Stimulated activated CD4-positive, alpha-beta T cell treated with anti-CD3 and anti-CD28 coated beads, Interleukin-1b, Interleukin-23, amount 100 ng/mL, for 1 hour (primary cell): Measurements from ENCODE around the gene SLC12A9.
"Not testable (repeated sequence)": the region's sequence is repeated elsewhere in the genome, so short reads cannot be mapped to it uniquely, and the experiment has no call there.

Experiments
- DNase-seq, 2 donors: peaks; one replicate each; pipeline ENCODE4 v3.0.0-alpha.2; 2020; ENCODE audit warnings: low read depth in 2 of 2

Gene SLC12A9

DNA sequence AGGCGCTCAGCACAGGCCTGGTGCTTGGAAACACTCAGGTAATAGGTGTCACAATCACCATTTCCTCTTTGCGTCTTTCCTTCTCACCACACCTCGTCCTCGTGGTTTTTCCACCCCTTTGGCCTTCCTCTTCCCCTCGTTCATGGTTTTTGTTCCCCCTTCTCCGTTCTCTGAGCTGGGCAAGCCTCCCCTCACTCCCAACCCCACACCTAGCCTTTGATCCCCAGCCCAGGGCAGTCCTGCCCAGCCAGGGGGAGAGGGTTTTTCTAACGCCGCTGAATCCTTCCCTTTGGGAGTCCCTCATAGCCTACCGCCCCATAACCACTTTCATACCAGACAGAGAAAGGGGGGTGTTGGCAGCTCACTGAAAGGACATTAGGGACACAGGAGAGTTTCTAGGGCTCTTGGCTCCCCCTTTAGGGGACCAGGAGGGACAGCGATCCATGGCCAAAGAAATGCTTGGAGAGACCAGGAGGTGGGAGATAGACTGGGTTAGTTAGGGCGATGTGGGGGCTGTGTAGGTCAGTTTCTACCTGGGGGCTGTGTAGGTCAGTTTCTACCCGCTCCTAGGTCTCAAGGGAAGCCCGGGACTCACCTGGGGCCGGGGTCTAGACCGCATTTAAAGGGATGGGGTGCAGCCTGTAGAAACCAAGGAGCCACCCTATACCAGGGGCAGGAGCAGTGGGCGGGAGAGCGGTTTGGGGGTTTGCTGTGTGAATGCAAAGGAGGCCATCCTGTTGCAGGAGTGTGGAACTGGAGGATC is 26.6 kb upstream of the SLC12A9 start:
- DNase-seq: no peak

DNA sequence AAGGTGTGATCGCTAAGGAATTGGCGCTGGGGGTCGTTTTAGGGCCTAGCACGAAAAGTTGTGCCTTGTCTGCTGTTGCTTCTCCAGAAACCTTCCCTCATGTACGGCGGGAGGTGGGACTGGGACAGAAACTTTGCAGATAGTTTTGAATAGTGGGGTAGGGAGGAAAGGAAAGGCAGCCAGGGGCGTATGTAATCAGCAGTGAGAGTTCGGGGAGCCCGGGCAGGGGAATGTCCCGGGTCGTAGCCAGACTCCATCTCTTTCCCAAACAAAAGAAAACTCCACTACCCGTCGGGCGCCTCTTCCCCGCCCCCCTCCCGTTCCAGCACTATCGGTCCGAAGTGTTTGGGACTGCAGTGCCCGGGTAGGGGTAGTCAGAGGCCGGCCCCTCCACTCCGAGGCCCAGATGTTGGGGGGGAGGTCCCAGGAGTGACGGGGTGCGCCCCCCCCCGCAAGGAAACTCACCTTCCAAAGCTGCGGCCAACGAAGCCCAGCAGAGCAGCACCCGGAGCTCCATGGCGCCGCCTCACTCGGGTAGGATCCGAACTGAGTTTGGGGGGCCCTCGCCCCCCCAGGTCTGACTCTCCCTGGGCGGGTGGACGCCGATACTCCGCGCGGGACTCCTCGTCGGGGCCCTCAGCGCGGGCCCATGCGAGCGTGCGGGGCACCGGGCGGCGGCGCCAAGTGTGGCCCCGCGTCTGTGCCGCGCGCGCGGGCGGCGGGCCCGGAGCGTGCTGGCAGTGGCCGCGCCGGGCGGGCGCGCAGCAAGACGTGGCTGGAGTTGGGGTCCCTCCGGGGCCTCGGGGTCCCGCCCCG is 25.8 kb upstream of the SLC12A9 start:
- DNase-seq: no peak

DNA sequence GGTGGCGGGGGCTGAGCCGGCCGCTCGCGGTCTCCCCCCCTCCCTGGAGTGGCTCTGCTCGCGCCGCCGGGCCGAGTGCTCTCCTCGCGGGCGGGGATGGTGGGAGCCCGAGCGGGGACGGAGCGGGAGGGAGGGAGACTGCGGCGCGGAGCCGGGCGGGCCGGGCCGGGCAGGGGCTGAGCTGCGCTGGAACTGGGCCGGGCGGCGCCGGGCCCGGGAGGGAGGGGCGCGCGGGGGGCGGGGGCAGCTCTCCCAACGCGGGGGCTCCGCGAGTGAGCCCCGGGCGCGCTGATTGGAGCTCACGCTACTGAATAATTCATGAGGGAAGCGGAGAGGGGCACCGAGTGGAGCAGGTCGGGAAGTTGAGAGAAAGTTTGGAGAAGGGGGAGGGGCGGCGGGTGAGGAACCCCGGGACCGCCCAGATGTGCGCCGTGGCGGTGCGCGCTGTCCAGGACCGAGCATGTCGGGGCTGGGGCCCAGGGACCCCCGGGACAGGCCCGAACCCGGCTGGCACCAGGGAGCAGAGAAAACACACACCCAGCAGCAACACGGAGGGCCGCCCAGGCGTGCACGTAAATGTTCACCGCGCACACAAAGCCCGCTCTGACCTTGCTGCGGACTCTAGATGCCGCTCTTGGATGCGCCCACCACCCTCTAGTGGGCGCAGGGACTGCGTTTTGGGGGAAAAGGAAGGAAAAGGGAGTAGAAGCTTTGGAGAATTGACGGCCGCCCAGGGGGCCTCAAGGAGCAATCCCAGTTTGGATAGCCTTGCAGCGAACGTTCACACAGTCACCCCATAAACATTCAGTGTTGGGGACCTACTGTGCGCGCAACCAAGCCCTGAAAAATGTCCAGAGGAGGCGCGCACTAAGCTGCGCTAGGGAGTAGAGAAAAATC is 24.9 kb upstream of the SLC12A9 start, which contains the start of gene EPHB4:
Gene EPHB4, minus strand, starts transcription at position 194 of the 897 bp plus-strand sequence. CDS start 493 bp downstream, outside the sequence.
- DNase-seq: no peak

DNA sequence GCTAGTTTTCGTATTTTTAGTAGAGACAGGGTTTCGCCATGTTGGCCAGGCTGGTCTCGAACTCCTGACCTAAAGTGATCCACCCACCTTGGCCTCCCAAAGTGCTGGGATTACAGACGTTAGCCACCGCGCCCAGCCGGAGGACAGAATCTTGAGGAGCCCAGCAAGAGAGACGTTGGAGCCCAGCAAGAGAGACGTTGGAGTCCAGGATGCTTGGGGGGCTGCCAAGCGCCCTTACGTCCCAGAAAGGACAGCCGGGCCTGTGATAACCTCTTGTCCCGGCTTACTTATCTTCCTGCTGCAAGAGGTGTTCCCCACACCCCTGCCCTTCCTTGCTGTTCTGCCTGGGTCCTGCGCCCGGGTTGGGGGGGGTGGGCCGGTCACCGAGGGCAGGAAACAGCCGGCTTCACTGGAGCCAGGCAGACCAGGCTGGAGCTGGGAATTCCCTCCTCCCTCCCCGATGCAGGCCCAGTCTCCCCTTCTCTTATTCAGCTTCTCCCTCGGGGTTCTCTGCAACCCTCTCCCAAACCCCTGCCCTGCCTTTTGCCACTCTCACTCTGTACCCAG is 23.3 kb upstream of the SLC12A9 start:
- DNase-seq: no peak

DNA sequence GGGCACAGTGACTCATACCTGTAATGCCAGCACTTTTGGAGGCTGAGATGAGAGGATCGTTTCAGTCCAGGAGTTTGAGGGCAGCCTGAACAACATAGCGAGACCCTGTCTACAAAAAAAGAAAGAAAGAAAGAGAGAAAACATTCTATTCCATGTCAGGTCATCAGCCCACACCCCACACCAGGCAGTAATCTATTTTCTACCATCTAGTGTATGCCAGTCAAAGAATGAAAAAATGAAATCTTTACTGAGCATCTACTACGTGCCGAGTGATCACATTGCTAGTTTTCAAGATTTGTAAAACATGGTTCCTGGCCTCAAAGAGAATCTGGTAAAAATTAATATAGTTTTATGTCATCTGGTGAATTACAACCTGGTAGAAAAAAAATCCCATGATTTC is 22.1 kb upstream of the SLC12A9 start:
- DNase-seq: no peak

DNA sequence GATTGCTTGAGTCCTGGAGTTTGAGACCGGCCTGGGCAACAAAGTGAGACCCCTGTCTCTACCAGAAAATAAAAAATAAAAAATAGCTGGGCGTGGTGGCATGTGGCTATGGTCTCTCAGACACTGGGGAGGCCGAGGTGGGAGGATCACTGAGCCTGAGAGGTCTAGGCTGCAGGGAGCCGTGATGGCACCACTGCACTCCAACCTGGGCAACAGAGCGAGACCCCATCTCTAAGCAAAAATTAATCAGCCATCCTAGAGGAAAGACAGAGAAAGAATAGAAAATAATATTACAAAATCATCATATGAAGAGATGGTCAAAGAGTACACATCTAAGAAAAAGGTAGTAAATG is 20.3 kb upstream of the SLC12A9 start:
- DNase-seq: no peak

DNA sequence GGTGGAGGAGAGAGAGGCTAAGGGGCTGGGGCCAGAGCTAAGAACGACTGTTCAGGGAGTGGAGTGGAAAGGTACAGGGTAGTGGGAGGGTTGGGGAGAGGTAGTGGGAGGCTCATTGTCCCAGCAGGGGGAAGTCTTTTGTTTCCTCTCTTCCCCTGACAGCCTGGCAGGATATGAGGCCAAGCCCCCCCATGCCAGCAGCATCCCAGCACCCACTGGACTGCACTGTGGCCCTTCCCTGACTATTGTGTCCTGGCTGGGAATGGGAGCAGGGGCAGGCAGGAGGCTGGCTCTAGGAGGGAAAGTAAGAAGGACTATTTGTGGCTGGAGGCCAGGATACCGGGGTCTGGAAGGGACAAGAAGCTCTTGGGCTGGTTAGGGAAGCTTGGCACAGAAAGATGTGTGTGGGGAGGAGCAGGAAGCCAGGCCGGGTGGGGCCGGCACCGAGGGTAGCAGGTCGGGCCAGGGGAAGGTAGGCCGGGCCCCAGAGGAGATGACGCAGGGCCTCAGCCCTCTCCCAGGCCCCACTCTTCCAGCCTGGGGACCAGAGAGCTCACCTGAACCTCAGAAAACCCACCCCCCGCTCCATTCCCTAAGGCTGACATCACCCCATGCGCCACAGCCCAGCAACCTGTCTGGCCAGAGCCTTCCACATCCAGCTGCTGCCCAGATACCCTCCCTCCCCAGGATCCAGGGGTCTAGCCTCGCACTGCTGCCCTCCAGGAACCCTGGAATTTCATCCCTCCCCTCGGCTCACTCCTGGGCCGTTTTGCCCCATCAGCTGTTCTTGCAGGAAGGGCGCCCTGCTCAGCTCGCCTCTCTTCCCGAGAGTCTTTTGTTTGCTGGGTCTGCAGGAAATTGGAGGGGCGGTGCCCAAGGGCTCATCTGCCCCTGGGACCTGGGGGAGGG is 16.4 kb upstream of the SLC12A9 start:
- DNase-seq: no peak

DNA sequence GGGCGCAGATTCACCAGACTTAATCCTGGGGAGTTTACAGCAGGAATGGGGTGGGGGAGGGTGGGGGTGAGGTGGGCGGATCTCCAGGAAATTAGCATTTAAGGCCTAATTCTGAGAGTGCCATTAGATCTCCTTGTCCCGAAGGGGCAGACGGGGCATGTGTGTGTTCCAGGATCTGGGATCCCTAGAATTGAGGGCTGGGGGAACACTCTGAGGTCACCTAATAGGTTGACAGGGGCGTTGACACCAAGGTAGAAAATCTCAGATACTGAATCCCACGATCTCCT is 15.8 kb upstream of the SLC12A9 start:
- DNase-seq: no peak

DNA sequence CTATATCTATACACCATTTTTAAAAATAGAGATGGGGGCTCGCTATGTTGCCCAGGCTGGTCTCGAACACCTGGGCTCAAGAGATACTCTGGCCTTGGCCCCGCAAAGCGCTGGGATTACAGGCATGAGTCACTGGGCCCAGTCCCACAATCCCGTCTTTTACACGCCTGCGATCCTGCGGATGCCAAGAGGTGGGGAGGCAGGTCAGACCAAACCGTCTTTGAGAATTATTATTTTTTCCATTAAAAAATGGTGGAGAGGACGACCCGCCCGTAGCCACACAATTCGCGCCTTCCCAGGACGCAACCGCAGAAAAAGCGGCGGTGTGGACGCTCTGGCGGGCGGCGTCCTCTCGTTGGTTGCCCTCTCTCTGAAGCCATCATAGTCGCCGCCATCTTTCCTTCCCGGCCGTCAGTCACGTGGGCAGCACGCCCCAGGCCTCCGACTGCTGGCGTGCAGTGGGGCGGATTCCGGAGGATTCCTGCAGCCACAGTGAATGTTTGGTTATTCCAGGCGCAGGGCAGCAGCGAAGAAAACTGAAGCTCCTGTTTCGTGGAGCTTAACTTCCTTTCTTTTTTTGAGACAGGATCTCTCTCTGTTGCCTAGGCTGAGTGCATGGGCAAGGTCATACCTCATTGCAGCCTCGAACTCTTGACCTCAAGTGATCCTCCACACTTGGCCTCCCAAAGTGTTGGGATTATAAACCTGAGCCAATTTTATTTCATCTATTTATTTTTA is 15.2 kb upstream of the SLC12A9 start:
- DNase-seq: peak; percentile 42 to 53

DNA sequence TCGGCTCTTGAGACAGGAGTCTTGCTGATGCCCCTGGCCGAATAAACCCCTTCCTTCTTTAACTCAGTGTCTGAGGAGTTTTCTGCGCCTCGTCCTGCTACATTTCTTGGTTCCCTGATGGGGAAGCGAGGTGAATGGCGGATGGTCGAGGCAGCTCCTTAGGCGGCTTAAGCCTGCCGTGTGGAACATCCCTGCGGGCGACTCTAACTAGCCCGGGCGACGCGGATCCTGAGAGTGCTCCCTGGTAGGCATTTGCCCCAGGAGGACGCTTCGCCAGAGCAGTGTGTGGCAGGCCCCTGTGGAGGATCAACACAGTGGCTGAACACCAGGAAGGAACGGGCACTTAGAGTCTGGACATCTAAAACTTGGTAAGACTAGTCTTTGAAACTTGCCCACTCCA is 13.2 kb upstream of the SLC12A9 start:
- no peak for DNase-seq

DNA sequence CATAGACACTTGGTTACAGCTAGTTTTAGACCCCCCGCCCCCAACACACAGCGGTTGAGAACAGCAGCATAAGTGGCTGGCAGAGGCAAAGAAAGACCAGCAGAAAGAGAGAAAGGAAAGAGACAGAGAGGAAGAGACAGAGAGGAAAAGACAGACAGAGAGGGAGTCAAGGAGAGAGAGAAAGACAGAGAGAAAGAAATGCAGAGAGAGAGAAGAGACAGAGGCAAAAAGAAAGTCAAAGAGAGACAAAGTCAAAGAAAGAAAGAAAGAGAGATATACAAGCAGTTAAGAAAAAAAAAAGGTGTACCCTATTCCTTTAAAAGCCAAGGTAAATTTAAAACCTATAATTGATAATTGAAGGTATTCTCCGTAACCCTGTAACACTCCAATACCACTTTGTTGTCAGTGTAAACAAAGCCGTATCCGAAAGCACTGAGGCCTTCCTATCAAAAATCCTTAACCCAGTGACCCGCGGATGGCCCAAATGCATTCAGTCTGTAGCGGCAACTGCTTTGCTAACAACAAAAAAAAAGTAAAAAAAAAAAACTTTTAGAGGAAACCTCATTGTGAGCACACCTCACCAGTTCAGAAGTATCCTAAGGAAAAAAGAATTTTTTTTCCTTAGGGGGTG is 11.9 kb upstream of the SLC12A9 start:
- no peak for DNase-seq

DNA sequence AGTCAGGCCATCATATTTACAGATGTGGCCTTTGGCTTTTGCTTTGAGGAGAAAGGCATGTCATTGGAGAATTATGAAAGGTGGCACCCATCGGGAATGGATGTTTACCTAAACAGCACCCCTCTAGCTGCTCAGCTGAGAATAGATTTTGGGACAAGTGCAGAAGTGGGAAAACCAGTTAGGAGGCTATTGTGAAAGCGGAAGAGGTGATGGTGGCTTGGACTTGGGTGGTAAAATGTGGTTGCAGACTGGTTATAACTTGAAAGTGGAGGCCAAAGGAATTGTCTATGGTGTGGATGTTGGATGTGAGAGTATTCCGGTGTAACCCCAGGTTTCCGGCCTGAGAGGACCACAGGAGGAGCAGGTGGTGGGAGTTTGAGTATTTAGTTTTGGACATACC is 5.2 kb upstream of the SLC12A9 start:
- no peak for DNase-seq

DNA sequence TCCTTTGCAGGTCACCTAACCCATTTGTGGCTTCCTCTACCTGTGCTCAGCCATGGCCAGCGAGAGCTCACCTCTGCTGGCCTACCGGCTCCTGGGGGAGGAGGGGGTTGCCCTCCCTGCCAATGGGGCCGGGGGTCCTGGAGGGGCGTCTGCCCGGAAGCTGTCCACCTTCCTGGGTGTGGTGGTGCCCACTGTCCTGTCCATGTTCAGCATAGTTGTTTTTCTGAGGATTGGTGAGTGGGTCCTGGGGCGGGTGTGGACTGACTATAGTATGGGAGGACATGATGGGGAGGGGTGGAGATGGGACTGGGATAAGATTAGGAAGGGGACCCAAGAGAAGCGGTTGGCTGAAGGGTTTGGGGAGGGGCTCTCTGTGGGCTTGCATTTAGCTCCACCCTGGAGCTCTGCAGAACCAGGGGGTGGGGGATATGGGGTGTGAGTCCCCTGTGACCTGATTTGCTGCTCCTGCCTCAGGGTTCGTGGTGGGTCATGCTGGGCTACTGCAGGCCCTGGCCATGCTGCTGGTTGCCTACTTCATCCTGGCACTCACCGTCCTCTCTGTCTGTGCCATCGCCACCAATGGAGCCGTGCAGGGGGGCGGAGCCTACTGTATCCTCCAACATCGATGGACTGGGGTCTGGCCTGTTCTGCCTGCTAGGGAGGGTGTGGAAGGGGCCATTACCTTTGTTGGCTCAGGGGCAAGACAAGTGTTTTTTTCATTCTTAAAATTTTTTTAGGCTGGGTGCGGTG is 1.8 kb downstream of the SLC12A9 start:
- DNase-seq: no peak

DNA sequence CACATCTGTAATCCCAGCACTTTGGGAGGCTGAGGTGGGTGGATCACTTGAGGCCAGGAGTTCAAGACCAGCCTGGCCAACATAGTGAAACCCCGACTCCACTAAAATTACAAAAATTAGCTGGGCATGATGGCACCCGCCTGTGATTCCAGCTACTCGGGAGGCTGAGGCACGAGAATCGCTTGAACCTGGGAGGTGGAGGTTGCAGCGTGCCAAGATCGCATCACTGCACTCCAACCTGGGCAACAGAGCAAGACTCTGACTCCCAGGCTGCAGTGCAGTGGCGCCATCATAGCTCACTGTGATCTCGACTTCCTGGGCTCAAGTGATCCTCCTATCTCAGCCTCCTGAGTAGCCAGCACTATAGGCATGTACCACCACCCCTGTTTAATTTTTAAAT is 2.4 kb downstream of the SLC12A9 start:
- DNase-seq: not testable (repeated sequence)

DNA sequence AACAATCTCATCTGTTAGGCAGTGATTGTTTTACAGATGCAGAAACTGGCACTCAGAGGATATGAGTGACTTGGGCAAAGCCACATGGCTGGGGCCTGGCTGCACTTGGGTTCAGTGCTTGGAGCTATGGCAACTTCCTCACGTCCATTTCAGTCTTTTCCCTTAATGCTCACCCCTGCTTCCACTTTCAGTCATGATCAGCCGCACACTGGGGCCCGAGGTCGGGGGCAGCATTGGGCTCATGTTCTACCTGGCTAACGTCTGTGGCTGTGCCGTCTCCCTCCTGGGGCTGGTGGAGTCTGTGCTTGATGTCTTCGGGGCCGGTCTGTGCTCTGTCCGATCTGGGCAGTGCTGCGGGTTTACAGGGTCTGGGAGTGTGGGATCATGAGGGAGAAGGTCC is 3.0 kb downstream of the SLC12A9 start:
- DNase-seq: no peak

DNA sequence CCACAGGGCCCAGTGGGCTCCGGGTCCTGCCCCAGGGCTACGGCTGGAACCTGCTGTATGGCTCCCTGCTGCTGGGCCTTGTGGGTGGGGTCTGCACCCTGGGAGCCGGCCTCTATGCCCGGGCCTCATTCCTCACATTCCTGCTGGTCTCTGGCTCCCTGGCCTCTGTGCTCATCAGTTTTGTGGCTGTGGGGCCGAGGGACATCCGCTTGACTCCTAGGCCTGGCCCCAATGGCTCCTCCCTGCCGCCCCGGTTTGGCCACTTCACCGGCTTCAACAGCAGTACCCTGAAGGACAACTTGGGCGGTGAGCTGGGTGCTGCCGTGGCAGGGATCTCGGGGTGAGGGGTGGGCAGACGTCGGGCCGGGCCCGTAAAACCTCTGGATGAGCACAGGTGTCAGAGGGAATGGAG is 4.4 kb downstream of the SLC12A9 start:
- no peak for DNase-seq

DNA sequence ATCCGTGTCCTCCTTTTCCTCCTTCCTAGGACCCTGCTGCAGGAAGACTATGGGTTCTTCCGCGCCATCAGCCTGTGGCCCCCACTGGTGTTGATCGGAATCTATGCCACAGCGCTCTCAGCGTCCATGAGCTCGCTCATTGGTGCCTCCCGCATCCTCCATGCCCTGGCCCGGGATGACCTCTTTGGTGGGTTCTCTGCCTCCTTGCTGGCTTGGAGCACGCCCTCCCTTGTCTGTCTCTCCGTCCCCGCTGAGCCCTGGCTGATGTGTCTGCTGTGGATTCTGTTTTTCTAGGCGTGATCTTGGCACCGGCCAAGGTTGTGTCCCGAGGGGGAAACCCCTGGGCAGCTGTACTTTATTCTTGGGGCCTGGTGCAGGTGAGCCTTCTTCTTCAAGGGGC is 7.3 kb downstream of the SLC12A9 start:
- no peak for DNase-seq

DNA sequence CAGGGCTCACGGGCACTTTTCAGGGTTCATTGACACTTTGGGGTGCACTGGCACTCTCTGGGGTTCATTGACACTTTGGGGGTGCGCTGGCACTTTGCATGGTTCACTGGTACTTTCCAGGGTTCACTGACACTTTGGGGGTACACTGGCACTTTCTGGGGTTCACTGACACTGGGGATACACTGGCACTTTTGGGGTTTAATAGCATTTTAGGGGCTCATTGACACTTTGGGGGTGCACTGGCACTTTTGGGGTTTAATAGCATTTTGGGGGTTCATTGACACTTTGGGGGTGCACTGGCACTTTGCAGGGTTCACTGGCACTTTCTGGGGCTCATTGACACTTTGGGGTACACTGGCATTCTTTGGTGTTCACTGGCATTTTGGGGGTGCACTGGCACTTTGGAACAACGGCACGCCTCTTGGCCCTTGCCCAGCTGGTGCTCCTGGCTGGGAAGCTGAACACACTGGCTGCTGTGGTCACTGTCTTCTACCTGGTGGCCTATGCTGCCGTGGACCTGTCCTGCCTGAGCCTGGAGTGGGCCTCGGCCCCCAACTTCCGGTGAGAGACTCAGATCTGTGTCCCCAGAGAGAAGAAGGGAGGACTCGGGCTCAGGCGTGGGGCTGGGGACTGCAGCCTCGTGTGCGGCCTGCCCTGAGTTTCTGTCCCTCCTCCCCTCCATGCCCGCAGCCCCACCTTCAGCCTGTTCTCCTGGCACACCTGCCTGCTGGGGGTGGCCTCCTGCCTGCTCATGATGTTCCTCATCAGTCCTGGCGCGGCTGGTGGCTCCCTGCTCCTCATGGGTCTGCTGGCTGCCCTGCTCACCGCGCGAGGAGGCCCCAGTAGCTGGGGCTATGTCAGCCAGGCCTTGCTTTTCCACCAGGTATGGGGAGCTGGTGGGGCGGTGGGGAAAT is 8.4 kb downstream of the SLC12A9 start:
- DNase-seq: no peak
